Subcutaneous adipose tissue (tissue), 4 donors: ENCODE results near the gene SPAG16. TPM values are rescaled to one million over a fixed set of nuclear protein-coding genes. Genes with fewer than 3 reads are reported as not detected.

Experiments
- total RNA-seq, 4 donors: library from RNA; depleted of rRNA; stranded (reverse); fragments of >200 nt; gene quantifications; one replicate each; pipeline ENCODE4 v1.1.0, GENCODE V29; 2016
- TF ChIP-seq, protein P1 (sequence below): fragments of 450-650 bp; IDR thresholded peaks from one replicate; pipeline ENCODE4 v1.5.1; 2016; ENCODE audit warnings: low read depth, mild to moderate bottlenecking, control low read depth, antibody characterized with exemption, moderate library complexity

Gene SPAG16
- total RNA-seq, 4 donors from 2014 or later = 11.2 to 27.2 (median 18.2) TPM

DNA sequence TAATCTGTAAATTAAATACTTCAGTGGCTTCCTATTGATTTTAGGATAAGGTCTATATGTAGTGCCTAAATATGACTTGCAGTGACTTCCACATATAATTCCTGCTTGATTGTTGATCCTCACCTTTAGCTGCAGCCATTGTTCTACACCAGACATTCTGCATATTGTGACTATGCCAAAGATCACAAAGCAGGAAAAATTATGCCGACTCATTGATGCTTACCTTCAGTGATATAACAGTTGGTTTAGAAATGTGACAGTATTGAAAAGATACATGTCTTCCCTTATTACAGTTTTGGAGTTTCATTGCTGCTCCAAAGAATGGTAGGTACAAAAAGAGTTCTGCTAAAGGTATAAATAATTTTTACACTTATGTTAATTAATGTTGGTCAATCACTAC, 12.3 kb upstream of the SPAG16 start:
- TF ChIP-seq, protein P1, sequence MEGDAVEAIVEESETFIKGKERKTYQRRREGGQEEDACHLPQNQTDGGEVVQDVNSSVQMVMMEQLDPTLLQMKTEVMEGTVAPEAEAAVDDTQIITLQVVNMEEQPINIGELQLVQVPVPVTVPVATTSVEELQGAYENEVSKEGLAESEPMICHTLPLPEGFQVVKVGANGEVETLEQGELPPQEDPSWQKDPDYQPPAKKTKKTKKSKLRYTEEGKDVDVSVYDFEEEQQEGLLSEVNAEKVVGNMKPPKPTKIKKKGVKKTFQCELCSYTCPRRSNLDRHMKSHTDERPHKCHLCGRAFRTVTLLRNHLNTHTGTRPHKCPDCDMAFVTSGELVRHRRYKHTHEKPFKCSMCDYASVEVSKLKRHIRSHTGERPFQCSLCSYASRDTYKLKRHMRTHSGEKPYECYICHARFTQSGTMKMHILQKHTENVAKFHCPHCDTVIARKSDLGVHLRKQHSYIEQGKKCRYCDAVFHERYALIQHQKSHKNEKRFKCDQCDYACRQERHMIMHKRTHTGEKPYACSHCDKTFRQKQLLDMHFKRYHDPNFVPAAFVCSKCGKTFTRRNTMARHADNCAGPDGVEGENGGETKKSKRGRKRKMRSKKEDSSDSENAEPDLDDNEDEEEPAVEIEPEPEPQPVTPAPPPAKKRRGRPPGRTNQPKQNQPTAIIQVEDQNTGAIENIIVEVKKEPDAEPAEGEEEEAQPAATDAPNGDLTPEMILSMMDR = no peak

DNA sequence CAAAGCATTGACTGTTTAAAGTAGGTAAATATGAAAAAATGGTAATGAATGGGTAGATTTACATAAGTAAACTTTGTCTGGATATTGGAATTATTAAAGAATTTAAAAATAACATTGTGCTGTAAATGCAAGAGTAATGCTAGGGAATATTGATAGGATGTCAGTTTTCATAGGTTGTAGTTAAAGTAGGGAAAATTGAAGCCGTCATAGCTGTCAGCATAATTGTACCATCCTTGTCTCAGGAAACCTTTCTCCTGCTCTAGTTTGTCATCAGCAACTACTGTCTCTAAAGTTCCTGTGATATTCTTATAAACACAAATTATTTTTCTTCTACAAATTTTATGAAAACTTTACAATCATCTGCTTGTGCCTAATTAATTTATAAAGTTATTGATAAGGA, 10.1 kb upstream of the SPAG16 start:
- TF ChIP-seq, protein P1 = no peak

DNA sequence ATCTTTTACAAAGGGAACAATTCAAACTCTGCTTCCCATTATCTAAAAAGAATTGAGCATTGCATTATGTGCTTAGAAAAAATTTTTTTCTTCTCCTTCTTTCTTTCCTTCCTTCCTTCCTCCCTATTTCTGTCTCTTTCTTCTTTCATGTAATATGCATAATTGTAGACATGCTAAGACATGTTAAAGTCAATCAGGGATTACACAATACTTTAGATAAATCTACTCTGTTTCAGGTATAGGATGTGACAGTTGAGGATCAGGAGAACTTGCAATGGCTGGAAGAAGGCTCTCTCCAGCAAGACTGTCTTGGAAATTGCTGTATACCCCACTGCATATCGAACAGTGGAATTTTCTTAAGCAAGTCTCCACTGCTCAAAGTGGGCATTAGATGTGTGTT, 9.0 kb upstream of the SPAG16 start:
- TF ChIP-seq, protein P1 = no peak

DNA sequence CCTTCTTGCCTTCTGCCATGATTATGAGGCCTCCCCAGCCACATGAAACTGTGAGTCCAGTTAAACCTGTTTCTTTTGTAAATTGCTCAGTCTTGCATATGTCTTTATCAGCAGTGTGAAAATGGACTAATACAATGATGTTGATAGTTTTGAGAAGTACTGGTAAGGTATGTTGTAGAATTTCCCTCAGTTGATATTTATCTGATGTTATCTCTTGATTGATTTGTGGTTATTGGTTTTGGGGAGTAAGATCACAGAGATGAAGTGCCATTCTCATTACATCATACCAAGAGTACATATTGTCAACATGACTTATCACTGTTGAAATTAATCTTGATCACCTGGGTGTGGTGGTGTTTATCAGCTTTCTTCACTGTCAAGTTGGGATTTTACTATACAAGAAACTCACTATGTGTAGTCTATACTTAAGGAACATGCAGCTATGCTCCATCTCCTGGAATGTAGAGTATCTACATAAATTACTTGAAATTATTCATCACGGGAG, 5.1 kb upstream of the SPAG16 start:
- TF ChIP-seq, protein P1 = no peak

DNA sequence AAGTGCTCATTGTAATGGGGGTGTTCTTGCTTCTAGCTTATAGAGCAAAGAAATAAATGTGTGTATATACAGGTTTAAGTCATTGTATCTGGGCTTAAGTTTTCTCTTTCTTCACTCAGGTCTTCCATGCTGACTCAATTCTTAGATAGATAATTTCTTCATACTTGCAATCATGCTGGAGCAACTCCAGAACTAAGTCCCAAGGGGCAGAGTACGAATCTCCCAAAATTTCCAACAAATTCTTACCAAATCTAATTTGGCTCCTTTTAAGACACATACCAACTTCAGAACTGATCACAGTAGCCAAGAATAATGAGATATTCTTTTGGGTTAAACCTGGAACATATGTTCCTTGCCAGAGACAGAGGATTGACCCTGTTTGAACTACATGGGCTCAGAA, 4.3 kb upstream of the SPAG16 start:
- TF ChIP-seq, protein P1 = no peak

DNA sequence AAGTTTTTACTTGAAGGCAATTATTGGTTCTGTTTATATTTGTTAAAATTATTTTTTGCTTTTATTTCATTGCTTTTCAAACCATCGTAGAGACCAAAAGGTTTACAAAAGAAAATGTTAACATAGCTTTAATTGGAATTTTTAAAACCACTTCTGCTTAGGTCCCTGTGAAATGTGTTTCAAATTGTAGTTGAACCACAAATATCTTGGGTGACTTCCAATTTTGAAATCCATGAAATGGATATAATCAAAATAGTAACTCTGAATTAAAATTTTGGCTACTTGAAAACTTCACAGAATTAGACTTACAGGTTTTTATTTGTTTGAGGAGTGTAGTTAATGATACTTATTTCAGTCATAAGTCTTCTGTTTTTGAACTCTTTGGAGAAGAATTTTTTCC, 3.1 kb upstream of the SPAG16 start:
- TF ChIP-seq, protein P1 = no peak

DNA sequence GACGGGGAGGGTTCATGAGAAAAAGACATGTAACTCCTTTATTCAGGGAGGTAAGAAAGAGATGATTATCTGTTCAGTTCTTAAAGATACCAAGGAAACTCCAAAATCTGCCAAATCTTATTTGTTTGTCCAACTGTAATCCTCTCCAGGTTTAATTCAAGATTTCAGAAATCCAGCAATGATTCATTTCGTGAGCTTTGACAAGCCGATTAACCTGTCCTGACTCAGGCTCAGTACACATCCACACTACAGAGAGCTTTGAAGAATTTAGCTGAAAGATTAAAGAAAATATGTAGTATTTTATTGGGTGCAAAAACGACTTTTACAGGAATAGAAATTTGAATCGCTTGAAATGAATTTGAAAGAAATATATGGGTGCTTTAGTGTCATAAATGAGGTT, 1.1 kb downstream of the SPAG16 start:
- TF ChIP-seq, protein P1 = no peak
